A549 (cell line): ENCODE measurements around the gene PRKN.

Experiments used
- BHLHE40 ChIP-seq: IDR thresholded peaks from 2 replicates; pipeline ENCODE4 v1.6.1; 2012; ENCODE audit warnings: low read depth, low read length, inconsistent platforms
- CTCF ChIP-seq: fragments of >200 bp; sonication (Bioruptor Twin); formaldehyde crosslinking; IDR thresholded peaks from 3 replicates; pipeline ENCODE4 v1.5.1; 2016
- HDAC2 ChIP-seq: fragments of 200-600 bp; sonication (generic); IDR thresholded peaks from 2 replicates; pipeline ENCODE4 v1.6.1; 2016
- POLR2A ChIP-seq: IDR thresholded peaks from 2 replicates; pipeline ENCODE4 v1.6.1; 2012; ENCODE audit warnings: mild to moderate bottlenecking, low read length
- TP53 ChIP-seq: fragments of 250-450 bp; sonication (Bioruptor Pico); IDR thresholded peaks from 2 replicates; pipeline ENCODE4 v1.5.0; 2021; ENCODE audit warnings: mild to moderate bottlenecking, moderate library complexity
- ZFP36 ChIP-seq: fragments of 450-650 bp; IDR thresholded peaks from 2 replicates; pipeline ENCODE4 v1.6.1; 2014; ENCODE audit warnings: borderline replicate concordance; ENCODE audit not compliant: partially characterized antibody

GRCh38 chr6:161365633-161366032 lies 1361.9 kb downstream of the PRKN start:
- no peak for TF ChIP-seq TP53 (CRISPR knock-in tag)
- no peak for TF ChIP-seq ZFP36
- no peak for TF ChIP-seq CTCF
- TF ChIP-seq HDAC2 = no peak
- no peak for TF ChIP-seq POLR2A
- no peak for TF ChIP-seq BHLHE40
